AG04450 (cell line): ENCODE data around the gene HIBADH. TPM values are rescaled to one million over a fixed set of nuclear protein-coding genes. Genes with fewer than 3 reads are reported as not detected.

Experiments
- CTCF ChIA-PET: fragments of 300-600, 350-600 bp; formaldehyde crosslinking; extraction: SDS; loops from one replicate; lab custom pipeline; 2022; ENCODE audit warnings: antibody characterized with exemption, inconsistent platforms; lab: Charles Lee
- POLR2A ChIA-PET: fragments of 350-600 bp; formaldehyde crosslinking; extraction: SDS; loops from one replicate; lab custom pipeline; 2021; ENCODE audit warnings: antibody characterized with exemption, inconsistent platforms; lab: Yijun Ruan, JAX
- DNase-seq: peaks from one replicate; pipeline ENCODE4 v3.0.0-alpha.2; 2011; ENCODE audit warnings: low read depth, low spot score
- H3K27ac ChIP-seq: one replicate; pipeline ENCODE4 v1.5.1; 2012; ENCODE audit warnings: low read depth, low read length, control low read depth
- H3K27me3 ChIP-seq: one replicate; pipeline ENCODE4 v1.6.0; 2012; ENCODE audit warnings: low read length; ENCODE audit not compliant: control insufficient read depth, insufficient read depth
- H3K4me3 ChIP-seq: 2 replicates; pipeline ENCODE4 v1.5.1; 2011; ENCODE audit warnings: mild to moderate bottlenecking, low read depth, low read length, control low read depth
- H3K9me3 ChIP-seq: 2 replicates; pipeline ENCODE4 v1.5.1; 2012; ENCODE audit warnings: low read length; ENCODE audit not compliant: control insufficient read depth, insufficient read depth
- CTCF ChIP-seq: IDR thresholded peaks from 2 replicates; pipeline ENCODE4 v1.5.1; 2011; ENCODE audit warnings: low read depth, low read length, control low read depth, inconsistent platforms
- polyA minus RNA-seq: library from RNA; depleted of rRNA, polyadenylated mRNA; stranded (reverse); fragments of >200 nt; gene quantifications from 2 replicates; pipeline ENCODE4 v1.2.3, GENCODE V29; 2011; rRNA and poly(A)+ RNA removed
- polyA plus RNA-seq: library from polyadenylated mRNA; depleted of rRNA; stranded (reverse); fragments of >200 nt; gene quantifications from 2 replicates; pipeline ENCODE4 v1.2.3, GENCODE V29; 2011; rRNA removed

The HIBADH gene
- polyA plus RNA-seq = 74.1 and 86.3 TPM in 2 replicates
- 21.6 and 22.2 TPM in 2 replicates for polyA minus RNA-seq

- POLR2A ChIA-PET = interaction anchor here (0.7 to 2.3 kb wide), 6 partner anchors 15 to 83 kb away, joined by 3 to 19 read pairs (median 6); partner anchors contain the start of gene TAX1BP1
- peak within 1 kb of the TSS; percentile 85 for H3K27ac ChIP-seq
- peak; percentile 98 for DNase-seq
- CTCF ChIA-PET = interaction anchor here (1.0 kb wide), 1 partner anchor 8 kb away, joined by 3 read pairs; no protein-coding TSS in a partner anchor
- peak; percentile 16; the same call in 1 of the 2 replicates for TF ChIP-seq CTCF
- peak within 1 kb of the TSS; percentile 85 for H3K4me3 ChIP-seq
- H3K27me3 ChIP-seq = no peaks in the 10 kb centered on the region
- H3K9me3 ChIP-seq = no peaks in the 10 kb centered on the region; the same call in 1 of the 2 replicates
These were observed at the start of gene HIBADH for GRCh38 chr7:27662490-27663205. HIBADH (minus strand) TSS chr7:27662883; CDS start chr7:27662788, 95 bp downstream.

- ChIA-PET CTCF (interaction anchor here (0.5 kb wide), 1 partner anchor 302 kb away, joined by 10 read pairs; no protein-coding TSS in a partner anchor), POLR2A (no interaction called here)
- no peak overlapping the region for H3K27ac ChIP-seq
- peaks cover 3% of the 10 kb centered on the region; the same call in 1 of the 2 replicates for H3K9me3 ChIP-seq
- H3K4me3 ChIP-seq = no peak overlapping the region
- TF ChIP-seq CTCF = no peak
- no peak for DNase-seq
- no peaks in the 10 kb centered on the region for H3K27me3 ChIP-seq
These were observed 49.5 kb upstream of the HIBADH start for GRCh38 chr7:27712217-27712616.

GRCh38 chr7:27709137-27710075 is 46.7 kb upstream of the HIBADH start:
- POLR2A ChIA-PET = interaction anchor here (1.4 kb wide), 1 partner anchor 31 kb away, joined by 3 read pairs; the partner anchor contains the start of gene TAX1BP1
- no peak for TF ChIP-seq CTCF
- H3K27me3 ChIP-seq = no peaks in the 10 kb centered on the region
- peaks cover 3% of the 10 kb centered on the region; the same call in 1 of the 2 replicates for H3K9me3 ChIP-seq
- no peak overlapping the region for H3K27ac ChIP-seq
- no peak overlapping the region for H3K4me3 ChIP-seq
- DNase-seq = peak; percentile 23
- CTCF ChIA-PET = interaction anchor here (1.1 kb wide), 1 partner anchor 36 kb away, joined by 4 read pairs; no protein-coding TSS in a partner anchor

DNA sequence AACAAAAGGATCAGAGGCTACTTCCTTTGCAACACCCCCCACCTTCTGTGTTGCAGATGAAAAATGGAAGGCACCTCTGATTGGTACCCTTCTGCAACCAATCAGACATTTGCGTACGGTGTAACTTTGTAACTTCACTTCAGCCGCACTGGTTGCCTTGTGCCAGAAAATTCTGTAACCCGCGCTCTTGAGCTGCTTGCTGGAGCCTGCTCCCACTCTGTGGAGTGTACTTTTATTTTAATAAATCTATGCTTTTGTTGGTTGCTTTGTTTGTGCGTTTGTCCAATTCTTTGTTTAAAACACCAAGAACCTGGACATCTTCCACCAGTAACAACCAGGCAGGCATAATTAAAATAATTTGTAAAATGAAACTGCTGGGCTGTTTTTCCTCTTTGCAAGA is 45.8 kb upstream of the HIBADH start:
- Histone ChIP-seq H3K27ac (no peak overlapping the region), H3K9me3 (peaks cover 3% of the 10 kb centered on the region; the same call in 1 of the 2 replicates), H3K4me3 (no peak overlapping the region), H3K27me3 (no peaks in the 10 kb centered on the region)
- no peak for TF ChIP-seq CTCF
- DNase-seq = no peak
- ChIA-PET POLR2A (interaction anchor here (1.4 kb wide), 1 partner anchor 31 kb away, joined by 3 read pairs; the partner anchor contains the start of gene TAX1BP1), CTCF (no interaction called here)
